AG04450 (cell line): ENCODE results near the gene PRLR. TPM values are rescaled to one million over a fixed set of nuclear protein-coding genes. Genes with fewer than 3 reads are reported as not detected.

ENCODE experiments used
- CTCF ChIA-PET: fragments of 300-600, 350-600 bp; formaldehyde crosslinking; extraction: SDS; loops from one replicate; lab custom pipeline; 2022; ENCODE audit warnings: antibody characterized with exemption, inconsistent platforms; lab: Charles Lee
- POLR2A ChIA-PET: fragments of 350-600 bp; formaldehyde crosslinking; extraction: SDS; loops from one replicate; lab custom pipeline; 2021; ENCODE audit warnings: antibody characterized with exemption, inconsistent platforms; lab: Yijun Ruan, JAX
- DNase-seq: peaks from one replicate; pipeline ENCODE4 v3.0.0-alpha.2; 2011; ENCODE audit warnings: low read depth, low spot score
- H3K27ac ChIP-seq: one replicate; pipeline ENCODE4 v1.5.1; 2012; ENCODE audit warnings: low read depth, low read length, control low read depth
- H3K27me3 ChIP-seq: one replicate; pipeline ENCODE4 v1.6.0; 2012; ENCODE audit warnings: low read length; ENCODE audit not compliant: control insufficient read depth, insufficient read depth
- H3K4me3 ChIP-seq: 2 replicates; pipeline ENCODE4 v1.5.1; 2011; ENCODE audit warnings: mild to moderate bottlenecking, low read depth, low read length, control low read depth
- H3K9me3 ChIP-seq: 2 replicates; pipeline ENCODE4 v1.5.1; 2012; ENCODE audit warnings: low read length; ENCODE audit not compliant: control insufficient read depth, insufficient read depth
- polyA plus RNA-seq: library from polyadenylated mRNA; depleted of rRNA; stranded (reverse); fragments of >200 nt; gene quantifications from 2 replicates; pipeline ENCODE4 v1.2.3, GENCODE V29; 2011
- TF ChIP-seq, protein P1 (sequence below): IDR thresholded peaks from 2 replicates; pipeline ENCODE4 v1.5.1; 2011; ENCODE audit warnings: low read depth, low read length, control low read depth, inconsistent platforms

Gene PRLR
- polyA plus RNA-seq, 1 experiment = not detected

- CTCF ChIA-PET = no interaction called here
- H3K9me3 ChIP-seq = no peaks in the 10 kb centered on the region
- no peak overlapping the region for H3K4me3 ChIP-seq
- TF ChIP-seq, protein P1, sequence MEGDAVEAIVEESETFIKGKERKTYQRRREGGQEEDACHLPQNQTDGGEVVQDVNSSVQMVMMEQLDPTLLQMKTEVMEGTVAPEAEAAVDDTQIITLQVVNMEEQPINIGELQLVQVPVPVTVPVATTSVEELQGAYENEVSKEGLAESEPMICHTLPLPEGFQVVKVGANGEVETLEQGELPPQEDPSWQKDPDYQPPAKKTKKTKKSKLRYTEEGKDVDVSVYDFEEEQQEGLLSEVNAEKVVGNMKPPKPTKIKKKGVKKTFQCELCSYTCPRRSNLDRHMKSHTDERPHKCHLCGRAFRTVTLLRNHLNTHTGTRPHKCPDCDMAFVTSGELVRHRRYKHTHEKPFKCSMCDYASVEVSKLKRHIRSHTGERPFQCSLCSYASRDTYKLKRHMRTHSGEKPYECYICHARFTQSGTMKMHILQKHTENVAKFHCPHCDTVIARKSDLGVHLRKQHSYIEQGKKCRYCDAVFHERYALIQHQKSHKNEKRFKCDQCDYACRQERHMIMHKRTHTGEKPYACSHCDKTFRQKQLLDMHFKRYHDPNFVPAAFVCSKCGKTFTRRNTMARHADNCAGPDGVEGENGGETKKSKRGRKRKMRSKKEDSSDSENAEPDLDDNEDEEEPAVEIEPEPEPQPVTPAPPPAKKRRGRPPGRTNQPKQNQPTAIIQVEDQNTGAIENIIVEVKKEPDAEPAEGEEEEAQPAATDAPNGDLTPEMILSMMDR = no peak
- POLR2A ChIA-PET = no interaction called here
- DNase-seq = no peak
- no peaks in the 10 kb centered on the region for H3K27me3 ChIP-seq
- H3K27ac ChIP-seq = no peak overlapping the region
Measured at GRCh38 chr5:35059251-35059650, 171.0 kb downstream of the PRLR start.

DNA sequence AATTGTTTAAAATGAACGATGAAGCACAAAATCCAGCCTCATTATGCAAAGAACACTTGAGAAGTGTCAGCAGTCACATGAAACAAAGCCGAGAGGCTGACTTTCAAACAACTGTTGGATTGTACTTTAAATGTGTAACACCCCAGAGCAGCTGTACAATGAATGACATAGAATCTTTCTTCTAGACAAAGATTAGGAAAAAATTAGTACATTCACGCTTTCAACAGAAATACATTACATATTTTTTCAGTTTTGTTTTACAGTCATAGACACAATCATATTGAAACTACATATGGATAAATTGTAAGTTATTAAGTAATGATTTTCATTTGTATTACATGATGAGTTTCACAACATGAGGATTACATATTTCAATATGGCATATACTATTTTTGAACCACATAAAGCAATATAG, 171.9 kb downstream of the PRLR start:
- TF ChIP-seq, protein P1 = no peak
- Histone ChIP-seq H3K27me3 (no peaks in the 10 kb centered on the region), H3K9me3 (no peaks in the 10 kb centered on the region), H3K27ac (no peak overlapping the region), H3K4me3 (no peak overlapping the region)
- ChIA-PET POLR2A (no interaction called here), CTCF (no interaction called here)
- DNase-seq = no peak

DNA sequence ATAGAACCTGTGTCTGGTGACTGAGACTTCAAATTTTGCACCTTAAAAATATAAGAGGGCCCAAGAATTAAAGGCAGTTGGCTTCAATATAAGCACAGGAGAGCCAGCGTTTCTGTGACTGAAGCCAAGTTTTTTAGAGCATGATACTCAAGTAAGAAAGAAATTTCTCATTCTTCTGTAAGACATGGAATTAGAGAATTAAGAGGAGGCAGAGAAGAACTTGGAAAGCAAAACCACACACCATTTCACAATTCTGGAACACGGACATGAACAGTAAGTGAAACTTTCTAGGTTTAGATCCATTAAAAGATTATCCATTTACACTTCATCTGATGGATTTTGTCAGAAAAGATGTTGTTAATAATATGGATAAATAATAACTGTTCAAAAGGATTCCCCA, 173.6 kb downstream of the PRLR start:
- POLR2A ChIA-PET = no interaction called here
- Histone ChIP-seq H3K27ac (no peak overlapping the region), H3K4me3 (no peak overlapping the region), H3K27me3 (no peaks in the 10 kb centered on the region), H3K9me3 (no peaks in the 10 kb centered on the region)
- CTCF ChIA-PET = no interaction called here
- TF ChIP-seq, protein P1 = no peak
- DNase-seq = no peak

DNA sequence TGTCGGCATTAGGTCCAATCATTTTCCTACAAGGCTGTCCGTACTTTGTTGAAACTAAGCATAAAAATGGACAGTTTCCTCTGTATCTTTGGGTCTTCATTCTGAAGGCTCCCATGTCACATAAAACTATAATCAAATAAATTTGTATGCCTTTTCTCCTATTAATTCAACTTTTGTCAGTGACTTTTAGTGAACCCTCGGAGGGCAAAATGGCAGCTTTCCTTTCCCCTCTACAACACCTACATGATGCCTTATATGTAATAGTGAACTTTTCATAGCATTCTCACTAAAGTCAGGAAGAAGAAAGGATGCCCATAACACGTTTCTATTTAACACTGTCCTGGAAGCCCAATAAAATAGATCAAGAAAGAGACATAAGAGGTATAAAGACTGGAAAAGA, 177.4 kb downstream of the PRLR start:
- CTCF ChIA-PET = no interaction called here
- H3K27me3 ChIP-seq = no peaks in the 10 kb centered on the region
- DNase-seq = no peak
- H3K4me3 ChIP-seq = no peak overlapping the region
- TF ChIP-seq, protein P1 = no peak
- H3K27ac ChIP-seq = no peak overlapping the region
- no peaks in the 10 kb centered on the region for H3K9me3 ChIP-seq
- POLR2A ChIA-PET = no interaction called here

DNA sequence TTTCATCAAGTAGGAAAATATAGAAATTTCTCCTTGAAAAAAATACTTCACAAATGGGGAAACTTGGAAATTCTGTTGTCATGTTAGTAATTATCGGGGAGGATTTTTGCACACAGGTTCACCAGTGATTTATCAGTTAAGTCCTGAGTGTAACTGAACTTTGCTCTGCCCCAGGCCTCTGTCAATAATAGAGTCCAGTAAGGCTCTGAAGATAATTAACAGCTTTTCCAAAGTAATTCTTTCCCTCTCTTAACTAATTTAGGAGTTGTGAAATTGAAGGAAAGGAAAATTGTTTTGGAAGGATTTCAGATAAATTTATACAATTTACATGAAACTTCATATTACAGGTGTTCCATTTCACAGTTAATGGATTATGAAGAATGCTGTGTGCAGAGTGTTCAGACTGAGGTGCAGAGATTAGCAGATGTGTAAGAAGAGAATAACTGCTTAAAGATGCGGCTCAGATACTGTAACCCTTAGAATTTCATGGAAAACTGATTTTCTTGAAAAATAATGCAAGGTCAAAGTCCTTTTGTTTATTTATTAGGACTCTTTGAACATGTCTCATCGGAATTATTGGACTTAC, 179.7 kb downstream of the PRLR start:
- H3K9me3 ChIP-seq = no peaks in the 10 kb centered on the region
- ChIA-PET POLR2A (no interaction called here), CTCF (interaction anchor here (1.6 kb wide), 1 partner anchor 48 kb away, joined by 5 read pairs; no protein-coding TSS in a partner anchor)
- no peak for DNase-seq
- no peaks in the 10 kb centered on the region for H3K27me3 ChIP-seq
- TF ChIP-seq, protein P1 = no peak
- H3K4me3 ChIP-seq = no peak overlapping the region
- no peak overlapping the region for H3K27ac ChIP-seq
